ENCODE measurements around the gene CAMTA1. TPM values are rescaled to one million over a fixed set of nuclear protein-coding genes. Genes with fewer than 3 reads are reported as not detected.

CAMTA1 gene
- total RNA-seq, 2 experiments from 2014 or later = 43.9 to 73.3 TPM

- DNase-seq (ENCODE audit: low spot score) = no peak
- Histone ChIP-seq H3K79me2 (ENCODE audit: insufficient read depth, low read depth, low read length) (no peaks in the 10 kb centered on the region), H3K4me3 (ENCODE audit: low read depth, low read length, poor library complexity, severe bottlenecking) (no peak overlapping the region), H4K20me1 (ENCODE audit: insufficient read depth, low read length) (no peaks in the 10 kb centered on the region), H3K9me3 (ENCODE audit: low read length) (no peaks in the 10 kb centered on the region), H3K9me2 (ENCODE audit: insufficient read depth, low read length) (no peaks in the 10 kb centered on the region), H3K4me1 (ENCODE audit: insufficient read depth, low read length, poor library complexity, severe bottlenecking) (no peaks in the 10 kb centered on the region), H3K27ac (ENCODE audit: low read depth, low read length, poor library complexity, severe bottlenecking) (no peak overlapping the region), H3K4me2 (ENCODE audit: low read length) (no peak overlapping the region), H2AFZ (ENCODE audit: low read length) (no peak overlapping the region), H3K36me3 (ENCODE audit: insufficient read depth, low read length) (no peaks in the 10 kb centered on the region)
- BruUV-seq (replicated peaks) = no TSS peak
- POLR2A ChIA-PET = no interaction called here
- CTCF ChIA-PET (ENCODE audit: unreplicated experiment) = interaction anchor here (0.6 kb wide), 1 partner anchor 1364 kb away, joined by 7 read pairs; no protein-coding TSS in a partner anchor
- no peak for TF ChIP-seq CTCF (conservative IDR thresholded peaks at IDR 0.05; ENCODE audit: low read length)
- TF ChIP-seq EZH2phosphoT487 (IDR thresholded peaks at IDR 0.05; ENCODE audit: borderline replicate concordance, low read depth, low read length) = no peak
- intact Hi-C loops (cut with micrococcal nuclease; ENCODE audit: unreplicated experiment) = no loop called here
Measured at GRCh38 chr1:7630378-7630777, 845.1 kb downstream of the CAMTA1 start.

GRCh38 chr1:7632176-7632575 is 846.9 kb downstream of the CAMTA1 start:
- BruUV-seq (replicated peaks) = no TSS peak

More at GRCh38 chr1:7632176-7632575, 846.9 kb downstream of the CAMTA1 start:
- no peaks in the 10 kb centered on the region for H3K9me3 ChIP-seq (ENCODE audit: low read length)
- no peaks in the 10 kb centered on the region for H3K4me1 ChIP-seq (ENCODE audit: insufficient read depth, low read length, poor library complexity, severe bottlenecking)
- H3K4me2 ChIP-seq (ENCODE audit: low read length) = no peak overlapping the region
- no peaks in the 10 kb centered on the region for H3K9me2 ChIP-seq (ENCODE audit: insufficient read depth, low read length)
- H3K27ac ChIP-seq (ENCODE audit: low read depth, low read length, poor library complexity, severe bottlenecking) = no peak overlapping the region
- TF ChIP-seq CTCF (conservative IDR thresholded peaks at IDR 0.05; ENCODE audit: low read length) (no peak), EZH2phosphoT487 (IDR thresholded peaks at IDR 0.05; ENCODE audit: borderline replicate concordance, low read depth, low read length) (no peak)
- H3K36me3 ChIP-seq (ENCODE audit: insufficient read depth, low read length) = no peaks in the 10 kb centered on the region
- POLR2A ChIA-PET = no interaction called here
- no peaks in the 10 kb centered on the region for H4K20me1 ChIP-seq (ENCODE audit: insufficient read depth, low read length)
- no peak overlapping the region for H3K4me3 ChIP-seq (ENCODE audit: low read depth, low read length, poor library complexity, severe bottlenecking)
- CTCF ChIA-PET (ENCODE audit: unreplicated experiment) = no interaction called here
- H3K79me2 ChIP-seq (ENCODE audit: insufficient read depth, low read depth, low read length) = no peaks in the 10 kb centered on the region
- DNase-seq (ENCODE audit: low spot score) = no peak
- no peak overlapping the region for H2AFZ ChIP-seq (ENCODE audit: low read length)
- intact Hi-C loops (cut with micrococcal nuclease; ENCODE audit: unreplicated experiment) = no loop called here
